ENCODE results near the gene FGF1. TPM values are rescaled to one million over a fixed set of nuclear protein-coding genes. Genes with fewer than 3 reads are reported as not detected.

FGF1 gene
- total RNA-seq, 1 experiment from 2014 or later = not detected

- H3K27me3 ChIP-seq (ENCODE audit: control insufficient read depth, insufficient read depth, low read length) = no peaks in the 10 kb centered on the region
- no peak for DNase-seq (ENCODE audit: low read depth, low spot score)
- ATAC-seq = no peak
- CTCF ChIA-PET = interaction anchor here (0.5 to 1.3 kb wide), 3 partner anchors 11 to 197 kb away, joined by 3 to 8 read pairs (median 3); no protein-coding TSS in a partner anchor
- no TSS peak for BruUV-seq (replicated peaks)
- H3K4me3 ChIP-seq (ENCODE audit: low read depth in 2 of 2, low read length in 2 of 2) = no peak overlapping the region
- TF ChIP-seq CTCF (IDR thresholded peaks at IDR 0.05) (no peak), TCF7L2 (IDR thresholded peaks at IDR 0.05; ENCODE audit: low read depth, low read length) (no peak), REST (IDR thresholded peaks at IDR 0.05; ENCODE audit: insufficient read depth in 1 of 2, low read depth in 2 of 2, low read length in 1 of 2) (no peak), SIN3A (IDR thresholded peaks at IDR 0.05; ENCODE audit: borderline replicate concordance, insufficient read depth, low read depth, low read length) (no peak), POLR2AphosphoS5 (IDR thresholded peaks at IDR 0.05; ENCODE audit: low read depth, low read length) (no peak)
- no peaks in the 10 kb centered on the region for H3K4me1 ChIP-seq (ENCODE audit: control insufficient read depth, insufficient read depth, low read length)
- in situ Hi-C loops (cut with HindIII; ENCODE audit: low pct_unique_long_range_greater_than_20kb, low sequenced_read_pairs) = no loop called here
- no peaks in the 10 kb centered on the region for H3K36me3 ChIP-seq (ENCODE audit: control insufficient read depth, insufficient read depth, low read length)
- intact Hi-C loops (cut with micrococcal nuclease; ENCODE audit: unreplicated experiment) = no loop called here
- POLR2A ChIA-PET = no interaction called here
- no peak overlapping the region for H3K27ac ChIP-seq (ENCODE audit: low read length)
- H3K9me3 ChIP-seq (ENCODE audit: control insufficient read depth, insufficient read depth, low read depth, low read length) = no peaks in the 10 kb centered on the region
Observed at GRCh38 chr5:142670804-142671203, 15.1 kb downstream of the FGF1 start.

GRCh38 chr5:142669477-142669876, 16.4 kb downstream of the FGF1 start:
- BruUV-seq (replicated peaks) = no TSS peak
- Histone ChIP-seq H3K4me3 (ENCODE audit: low read depth in 2 of 2, low read length in 2 of 2) (no peak overlapping the region), H3K4me1 (ENCODE audit: control insufficient read depth, insufficient read depth, low read length) (no peaks in the 10 kb centered on the region), H3K9me3 (ENCODE audit: control insufficient read depth, insufficient read depth, low read depth, low read length) (no peaks in the 10 kb centered on the region), H3K27ac (ENCODE audit: low read length) (no peak overlapping the region), H3K36me3 (ENCODE audit: control insufficient read depth, insufficient read depth, low read length) (no peaks in the 10 kb centered on the region), H3K27me3 (ENCODE audit: control insufficient read depth, insufficient read depth, low read length) (no peaks in the 10 kb centered on the region)
- TF ChIP-seq TCF7L2 (IDR thresholded peaks at IDR 0.05; ENCODE audit: low read depth, low read length) = no peak
- no peak for TF ChIP-seq POLR2AphosphoS5 (IDR thresholded peaks at IDR 0.05; ENCODE audit: low read depth, low read length)
- TF ChIP-seq REST (IDR thresholded peaks at IDR 0.05; ENCODE audit: insufficient read depth in 1 of 2, low read depth in 2 of 2, low read length in 1 of 2) = no peak
- ChIA-PET POLR2A (interaction anchor here (0.5 kb wide), 1 partner anchor 23 kb away, joined by 4 read pairs; no protein-coding TSS in a partner anchor), CTCF (interaction anchor here (0.6 to 1.2 kb wide), 2 partner anchors 20 to 44 kb away, joined by 4 to 5 read pairs; no protein-coding TSS in a partner anchor)
- in situ Hi-C loops (cut with HindIII; ENCODE audit: low pct_unique_long_range_greater_than_20kb, low sequenced_read_pairs) (no loop called here), intact Hi-C loops (cut with micrococcal nuclease; ENCODE audit: unreplicated experiment) (no loop called here)
- no peak for DNase-seq (ENCODE audit: low read depth, low spot score)
- ATAC-seq = no peak

All from Panc1 (cell line).